HG03558 (cell line): ENCODE data around the gene ANKRD33B.

Experiments used
- ATAC-seq: cut with Tn5 transposase; IDR thresholded peaks from one replicate; pipeline ENCODE4 v1.9.1; 2021; ENCODE audit warnings: moderate number of reproducible peaks; ENCODE audit not compliant: unreplicated experiment; ENCODE audit errors: extremely low read depth

Gene ANKRD33B

DNA sequence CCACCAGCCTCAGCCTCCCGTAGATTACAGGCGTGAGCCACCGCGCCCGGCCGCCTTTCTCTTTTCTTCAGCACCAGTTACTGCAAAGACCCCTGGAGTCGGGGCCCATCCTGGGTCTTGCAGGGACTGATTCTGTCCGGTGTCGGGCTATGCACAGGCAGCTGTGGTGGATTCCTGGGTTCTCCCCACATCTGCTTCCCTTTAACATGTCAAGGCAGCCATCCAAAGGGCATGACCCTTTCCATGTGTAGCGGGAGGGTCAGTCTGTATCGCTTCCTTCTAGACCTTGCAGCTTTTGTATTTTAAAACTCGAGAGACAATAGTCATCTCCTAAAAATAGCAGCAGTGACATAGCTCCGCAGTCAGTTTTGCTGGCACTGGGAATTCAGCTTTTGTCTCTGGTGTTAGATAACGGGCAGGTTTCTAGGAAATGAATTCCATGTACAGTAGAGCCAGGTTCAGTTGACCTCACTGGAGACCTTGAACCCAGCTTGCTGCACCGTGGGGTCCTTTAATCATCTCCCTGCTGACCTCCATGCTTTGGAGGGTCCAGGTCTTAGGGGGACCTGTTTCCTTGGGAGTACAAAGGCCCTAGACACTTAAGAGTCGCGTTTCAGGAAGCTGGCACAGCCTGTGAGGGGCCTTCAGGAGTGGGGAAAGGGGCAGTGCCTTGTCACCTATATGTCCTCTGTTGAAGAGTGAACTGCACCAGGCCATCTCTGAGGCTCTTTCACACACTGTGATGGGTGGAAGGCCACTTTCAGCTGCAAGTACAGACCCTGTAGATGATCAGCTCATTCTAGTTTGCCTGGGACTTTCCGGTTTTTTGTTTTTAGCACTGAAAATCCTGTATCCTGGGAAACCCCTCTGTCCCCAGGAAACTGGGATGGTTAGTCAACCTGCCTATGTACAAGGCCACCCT is 13.8 kb downstream of the ANKRD33B start:
- ATAC-seq: no peak

DNA sequence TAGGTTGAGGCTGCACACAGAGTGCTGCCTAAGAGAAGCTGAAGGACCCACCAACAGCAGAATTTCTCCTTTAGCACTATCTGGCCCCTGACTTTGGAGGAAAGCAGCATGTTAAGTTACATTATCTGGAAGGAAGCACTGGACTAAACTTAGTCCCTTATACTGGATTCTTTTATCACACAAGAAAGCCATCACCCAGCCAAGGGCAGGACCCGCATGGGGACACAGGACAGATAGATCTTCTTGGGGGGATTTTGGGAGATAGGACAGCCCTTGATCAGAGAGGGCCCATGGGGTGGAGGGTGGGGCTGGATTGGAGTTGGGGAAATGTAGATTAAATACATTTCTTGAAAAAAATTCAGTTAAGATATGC is 14.4 kb downstream of the ANKRD33B start:
- no peak for ATAC-seq

DNA sequence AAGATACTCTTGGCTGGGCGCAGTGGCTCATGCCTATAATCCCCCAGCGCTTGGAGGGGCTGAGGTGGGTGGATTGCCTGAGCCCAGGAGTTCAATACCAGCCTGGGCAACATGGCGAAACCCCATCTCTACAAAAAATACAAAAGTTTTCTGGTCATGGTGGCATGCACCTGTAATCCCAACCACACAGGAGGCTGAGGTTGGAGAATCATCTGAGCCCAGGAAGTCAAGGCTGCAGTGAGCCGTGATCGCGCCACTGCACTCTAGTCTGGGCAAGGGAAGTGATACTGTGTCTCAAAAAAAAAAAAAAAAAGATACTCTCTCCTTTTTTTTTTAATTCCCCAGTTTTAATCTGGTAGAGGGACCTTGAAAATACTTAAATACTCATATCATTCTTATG is 15.0 kb downstream of the ANKRD33B start:
- peak; percentile 25 for ATAC-seq

DNA sequence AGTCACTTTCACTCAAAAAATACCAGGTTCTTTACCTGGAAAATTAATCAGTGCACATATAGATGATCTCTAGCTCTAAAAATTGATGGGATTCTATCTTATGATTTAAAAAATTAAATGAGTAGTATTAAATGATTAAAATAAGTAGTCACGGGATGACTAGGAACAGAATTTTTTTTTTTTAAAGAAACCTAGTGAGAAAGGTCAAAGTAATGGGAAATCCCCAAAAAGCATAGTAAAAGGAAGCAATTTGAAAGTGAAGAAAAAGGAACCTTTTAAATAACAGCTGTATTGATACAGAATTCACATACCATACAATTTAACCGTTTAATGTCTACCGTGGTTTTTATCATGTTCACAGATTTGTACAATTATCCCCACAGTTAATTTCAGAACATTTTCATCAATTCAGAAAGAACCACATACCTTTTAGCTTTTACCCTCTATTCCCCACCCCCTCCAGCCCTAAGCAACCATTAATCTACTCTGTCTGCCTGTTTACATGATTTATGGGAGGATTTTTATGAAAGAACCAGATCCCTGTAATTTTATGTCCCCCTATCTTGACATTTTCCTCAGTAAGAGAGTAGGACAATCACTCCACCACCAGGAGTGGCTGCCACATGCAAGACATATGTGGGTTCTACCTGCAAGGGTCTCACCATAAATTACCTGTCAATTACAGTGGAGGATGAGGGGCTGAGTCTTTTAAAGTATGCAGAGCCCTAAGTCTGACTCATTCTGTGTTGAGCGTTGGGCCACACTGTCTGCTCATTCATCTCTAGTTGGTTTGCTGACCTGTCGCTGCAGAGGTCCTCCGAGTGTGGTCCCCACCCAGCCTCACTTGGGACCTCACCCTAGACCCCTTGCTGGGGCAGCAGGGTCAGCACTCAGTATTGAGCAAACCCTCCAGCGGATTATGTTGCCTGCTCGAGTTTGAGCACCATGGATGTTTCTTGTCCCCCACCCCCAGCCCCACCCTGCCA is 16.0 kb downstream of the ANKRD33B start:
- peak; percentile 23 for ATAC-seq

DNA sequence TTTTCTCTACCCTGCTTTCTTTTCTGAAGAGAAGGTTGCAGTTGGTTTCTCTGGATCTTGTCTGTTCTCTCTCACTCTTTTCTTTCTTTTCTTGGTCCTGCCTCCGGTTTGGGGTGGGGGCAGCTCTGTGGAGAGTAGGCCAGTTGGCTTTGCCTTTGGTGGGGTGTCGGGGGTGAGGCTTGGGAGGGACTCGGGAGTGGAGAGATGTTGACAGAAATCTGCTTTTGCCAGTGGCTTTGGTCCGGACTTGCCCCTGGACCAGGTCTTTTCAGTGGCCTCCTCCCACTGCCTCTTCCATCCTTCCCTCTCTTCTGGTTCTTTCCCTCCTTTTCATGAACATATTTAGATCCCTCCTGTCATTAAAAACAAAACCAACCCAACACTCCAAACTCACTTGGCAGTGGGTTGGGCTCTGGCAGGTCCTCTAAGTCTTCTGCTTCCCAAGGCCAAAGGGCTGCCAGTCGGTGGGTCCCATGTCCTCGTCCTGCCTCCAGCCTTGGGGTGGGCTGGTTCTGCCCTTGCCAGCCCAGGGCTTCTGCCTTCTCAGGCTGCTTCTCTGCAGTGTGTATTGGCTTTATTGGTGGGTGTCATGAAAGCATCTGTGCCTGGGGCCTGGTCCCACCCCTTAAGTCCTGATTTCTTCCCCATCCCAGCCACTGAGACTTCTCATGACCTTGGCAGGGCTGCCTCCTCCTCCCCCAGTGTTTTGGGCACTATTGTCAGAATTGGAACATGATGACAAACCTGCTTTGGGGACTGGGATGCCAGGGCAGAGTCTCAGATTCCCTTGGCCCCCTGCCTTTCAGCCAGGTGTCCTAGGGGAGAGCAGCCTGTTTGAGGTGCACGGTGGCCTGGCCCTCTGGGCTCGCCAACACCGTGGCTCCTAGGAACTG is 16.9 kb downstream of the ANKRD33B start:
- no peak for ATAC-seq

DNA sequence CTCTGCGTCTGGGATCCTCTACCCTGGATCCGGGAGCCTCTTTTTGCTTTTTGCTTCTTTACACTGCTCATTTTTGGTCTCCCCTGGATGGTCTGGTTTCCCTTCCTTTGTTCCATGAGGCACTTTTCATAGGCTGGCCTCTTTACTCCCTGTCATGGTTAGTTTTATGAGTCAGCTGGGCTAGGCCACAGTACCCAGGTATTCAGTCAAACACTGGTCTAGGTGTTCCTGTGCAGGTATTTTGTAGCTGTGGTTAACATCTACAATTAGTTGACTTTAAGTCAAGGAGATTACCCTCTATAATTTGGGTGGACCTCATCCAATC is 17.5 kb downstream of the ANKRD33B start:
- no peak for ATAC-seq

DNA sequence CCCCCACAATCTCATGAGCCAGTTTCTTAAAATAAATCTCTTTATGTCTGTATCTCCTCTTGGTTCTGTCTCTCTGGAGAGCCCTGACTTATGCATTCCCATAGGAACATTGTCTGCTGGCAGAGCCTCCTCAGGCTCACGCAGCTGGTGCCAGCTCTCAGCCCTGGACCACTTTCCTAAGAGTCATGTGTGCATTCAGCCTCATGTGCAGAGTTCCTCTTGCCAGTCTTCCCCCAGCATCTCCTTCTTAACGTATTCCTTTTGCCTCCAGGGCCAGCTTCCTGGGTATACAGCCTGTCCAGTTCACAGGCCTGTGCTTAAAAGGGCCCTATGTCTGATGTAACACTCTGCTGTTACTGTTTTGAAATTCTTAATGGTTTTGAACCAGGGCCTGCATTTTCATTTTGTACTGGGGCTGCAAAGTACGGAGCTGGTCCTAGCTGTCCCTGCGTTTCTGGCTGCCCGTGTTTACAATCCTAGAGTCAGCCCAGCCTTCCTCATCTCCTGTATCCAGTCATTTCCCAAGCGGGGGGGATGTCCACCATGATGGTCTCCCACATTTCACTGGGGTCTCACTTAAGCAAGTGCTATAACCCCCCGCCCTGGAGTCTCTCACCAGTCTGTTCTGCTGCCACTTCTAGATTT is 18.1 kb downstream of the ANKRD33B start:
- ATAC-seq: no peak

DNA sequence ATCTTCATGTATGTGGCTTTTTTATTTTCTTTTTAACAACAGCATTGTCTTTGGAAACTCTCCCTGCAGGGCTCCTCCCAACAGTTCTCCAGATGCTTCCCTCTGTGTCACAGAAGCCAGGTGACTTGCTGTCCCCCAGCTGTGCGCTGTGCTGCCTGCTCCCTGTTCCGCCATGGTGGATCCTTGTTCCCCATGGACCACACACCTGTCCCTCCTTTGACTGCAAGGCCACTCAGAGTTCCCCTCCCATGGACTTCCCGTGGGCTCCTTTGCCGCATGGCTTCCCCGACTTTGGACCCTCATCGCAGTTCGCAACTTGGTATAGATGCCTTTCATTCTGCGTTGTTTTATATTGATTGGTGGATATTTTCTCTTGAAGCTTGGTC is 18.6 kb downstream of the ANKRD33B start:
- ATAC-seq: no peak

DNA sequence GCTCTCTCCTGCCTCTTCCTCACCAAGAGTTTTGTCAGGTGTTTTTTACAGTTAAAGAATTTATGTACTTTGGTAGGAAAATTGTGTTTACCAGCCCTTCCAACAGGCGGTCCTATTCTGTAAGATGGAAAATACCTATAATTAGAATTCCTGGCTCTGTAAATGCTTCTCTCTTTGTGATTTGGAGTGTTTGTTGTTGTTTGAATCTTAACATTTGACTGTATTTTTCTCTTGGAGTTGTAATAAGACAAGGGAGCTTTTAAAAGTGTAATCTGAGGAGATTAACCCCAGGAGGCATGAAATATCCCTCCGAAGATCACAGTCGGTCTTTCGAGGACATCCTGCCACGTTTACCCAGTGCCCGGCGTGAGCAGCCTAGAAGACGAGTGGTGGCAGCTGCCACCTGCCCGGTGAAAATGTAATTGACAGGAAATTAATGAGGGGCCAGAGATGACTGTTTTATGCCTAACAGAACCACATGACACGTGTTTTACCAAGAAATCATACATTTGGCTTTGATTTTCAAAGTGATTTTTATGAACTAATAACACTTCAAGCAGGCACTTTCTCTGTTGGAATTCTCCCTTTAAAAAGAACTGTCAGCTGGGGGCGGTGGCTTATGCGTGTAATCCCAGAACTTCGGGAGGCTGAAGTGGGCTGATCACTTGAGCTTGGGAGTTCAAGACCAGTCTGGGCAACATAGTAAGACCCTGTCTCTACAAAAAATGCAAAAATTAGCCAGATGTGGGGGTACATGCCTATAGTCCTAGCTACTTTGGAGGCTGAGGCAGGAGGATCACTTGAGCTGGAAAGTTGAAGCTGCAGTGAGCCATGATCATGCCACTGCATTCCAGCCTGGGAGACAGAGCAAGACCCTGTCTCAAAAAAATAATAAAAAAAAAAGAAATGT is 20.0 kb downstream of the ANKRD33B start:
- no peak for ATAC-seq

DNA sequence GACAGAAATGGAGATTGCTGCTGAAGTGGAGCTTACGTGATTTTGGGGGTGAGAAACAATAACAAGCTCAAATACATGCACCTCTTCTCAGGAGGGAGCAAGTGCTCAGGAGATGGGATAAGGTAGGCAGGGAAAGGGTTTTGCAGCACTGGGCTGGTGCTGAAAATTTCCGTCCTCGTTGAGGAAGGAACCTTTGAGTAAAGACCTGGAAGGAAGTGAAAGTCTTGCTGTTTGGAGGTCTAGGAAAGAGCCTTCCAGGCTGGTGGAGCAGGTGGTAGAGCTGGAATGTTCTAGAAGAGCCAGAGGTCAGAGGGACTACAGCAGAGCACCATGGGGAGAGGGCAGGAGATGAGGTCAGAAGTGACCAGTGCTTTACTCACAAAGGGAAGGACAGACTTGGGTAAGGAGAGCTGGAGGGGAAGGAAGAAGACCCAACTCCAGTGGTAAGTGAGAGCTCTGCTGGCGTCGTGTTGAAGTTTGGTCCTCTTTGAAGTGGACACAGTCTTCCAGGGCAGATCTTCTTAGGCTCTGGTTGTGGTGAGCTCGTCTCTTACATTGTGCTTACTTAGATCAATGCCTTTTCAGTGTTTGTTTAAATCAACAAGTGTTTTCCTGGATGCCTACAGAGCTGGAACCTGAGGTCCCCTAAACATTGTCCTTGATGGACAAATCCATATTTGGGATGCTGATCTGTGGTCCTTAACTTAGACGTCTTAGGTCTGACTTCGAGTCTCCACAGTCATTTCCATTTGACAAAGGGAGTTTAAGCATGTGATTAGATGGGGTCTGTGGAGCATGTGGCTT is 21.0 kb downstream of the ANKRD33B start:
- no peak for ATAC-seq

DNA sequence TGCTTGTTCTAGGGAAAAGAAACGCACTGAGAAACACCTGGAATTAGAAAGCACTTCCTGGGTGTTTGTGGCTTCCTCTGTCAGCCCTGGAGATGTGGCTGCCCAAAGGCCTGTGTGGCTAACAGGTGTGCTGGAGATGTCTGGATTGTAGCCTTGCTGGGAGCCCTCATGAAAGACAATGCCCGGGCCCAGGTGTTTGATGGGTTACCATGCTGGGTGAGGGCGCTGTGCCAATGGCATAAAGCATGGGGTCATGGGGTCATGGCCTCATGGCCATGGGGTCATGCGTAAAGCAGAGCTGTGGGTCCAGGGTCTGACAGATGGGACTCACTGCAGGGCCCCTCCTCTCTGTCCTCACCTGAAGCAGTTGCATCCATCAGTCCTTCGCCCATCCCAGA is 21.6 kb downstream of the ANKRD33B start:
- no peak for ATAC-seq

DNA sequence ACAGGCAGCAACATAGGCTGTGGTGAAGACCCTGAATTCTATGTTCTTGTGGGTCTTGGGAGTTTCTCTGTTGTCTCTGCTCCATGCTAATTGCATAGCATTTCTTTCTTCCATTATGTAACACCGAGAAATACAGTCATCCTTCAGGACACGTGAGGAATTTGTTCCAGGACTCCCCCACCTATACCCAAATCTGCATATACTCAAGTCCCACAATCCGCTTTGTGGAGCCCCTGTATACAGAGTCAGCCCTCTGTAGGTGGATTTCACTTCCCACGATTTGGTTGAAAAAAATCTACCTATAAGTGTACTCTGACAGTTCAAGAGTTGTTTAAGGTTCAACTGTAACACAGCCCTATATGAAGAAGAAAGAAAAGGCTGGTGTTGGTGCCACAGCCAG is 22.1 kb downstream of the ANKRD33B start:
- no peak for ATAC-seq

DNA sequence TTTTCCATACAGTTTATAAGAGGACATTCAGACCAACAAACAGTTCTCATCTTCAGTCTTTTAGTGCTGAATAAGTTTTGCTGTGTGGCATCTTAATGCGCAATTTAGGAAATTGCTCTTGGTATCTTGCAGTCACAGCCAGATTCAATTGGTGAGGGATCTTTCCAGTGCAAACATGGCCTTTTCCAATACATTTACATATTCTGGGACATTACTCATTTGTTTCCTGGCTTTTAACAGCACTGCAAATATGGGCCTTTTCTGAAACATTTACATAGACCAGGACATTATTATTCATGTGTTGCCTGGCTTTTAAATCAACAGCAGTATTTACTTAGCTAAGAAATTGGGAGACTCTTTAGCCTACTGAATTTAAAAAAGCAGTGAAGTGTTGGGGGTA is 22.7 kb downstream of the ANKRD33B start:
- no peak for ATAC-seq

DNA sequence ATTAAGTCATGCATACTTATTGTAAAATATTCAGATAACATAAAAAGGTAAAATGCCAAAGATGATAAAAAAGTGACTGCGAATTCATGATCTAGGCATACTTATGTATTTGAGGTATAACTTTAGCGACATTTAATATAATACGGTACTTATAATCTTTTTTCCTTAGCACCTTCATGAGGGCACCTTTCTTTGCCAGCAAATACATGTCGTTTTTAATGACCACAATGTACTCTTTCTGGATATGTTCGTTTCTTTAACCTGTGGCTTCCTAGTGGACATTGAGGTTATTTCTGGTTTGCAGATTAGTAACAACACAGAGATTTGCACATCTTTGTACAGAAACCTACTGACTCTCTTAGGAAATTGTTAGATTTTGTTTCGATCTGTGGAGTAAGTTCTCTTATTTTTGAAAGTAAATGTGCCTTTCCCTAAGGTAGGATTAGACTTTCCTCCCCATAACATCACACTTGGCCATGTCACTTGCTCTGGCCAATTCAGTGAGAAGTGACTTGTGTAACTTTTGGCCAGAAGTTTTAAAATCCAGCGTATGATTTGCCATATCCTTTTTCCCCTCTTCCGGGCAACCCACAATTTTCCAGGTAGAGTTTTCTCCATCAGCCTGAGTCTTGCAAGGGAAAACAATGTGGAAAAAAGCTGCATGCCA is 24.4 kb downstream of the ANKRD33B start:
- no peak for ATAC-seq

DNA sequence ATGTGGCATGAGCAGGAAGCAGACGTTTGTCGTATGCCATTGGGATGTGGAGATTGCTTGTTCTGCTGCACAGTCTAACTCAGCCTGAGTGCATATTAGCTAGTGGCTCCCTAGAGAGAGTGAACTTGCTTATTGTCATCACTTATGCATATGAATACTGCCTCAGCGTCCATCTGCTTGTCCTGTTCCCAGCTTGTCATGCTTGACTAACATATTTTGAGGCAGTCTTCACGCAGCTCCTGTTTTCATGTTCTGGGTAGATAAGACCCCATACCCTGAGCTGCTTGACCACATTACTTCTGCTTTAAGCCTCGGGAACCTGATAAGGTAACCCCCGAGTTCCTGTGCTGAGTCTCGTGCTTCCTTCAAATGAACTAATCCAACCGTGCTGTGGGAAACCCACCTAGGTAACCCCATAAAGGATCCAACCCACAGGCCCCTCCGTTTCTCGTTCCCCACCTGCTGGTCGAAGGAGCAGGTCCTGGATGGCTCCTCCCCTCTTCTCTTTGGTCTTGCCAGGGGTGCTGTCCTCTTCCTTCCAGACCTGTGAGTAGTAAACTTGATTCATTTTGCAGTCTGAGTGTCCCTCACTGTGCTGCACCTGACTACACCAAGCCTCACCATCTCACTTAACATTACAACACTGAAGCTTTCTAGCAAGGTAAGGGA is 25.0 kb downstream of the ANKRD33B start:
- ATAC-seq: no peak

DNA sequence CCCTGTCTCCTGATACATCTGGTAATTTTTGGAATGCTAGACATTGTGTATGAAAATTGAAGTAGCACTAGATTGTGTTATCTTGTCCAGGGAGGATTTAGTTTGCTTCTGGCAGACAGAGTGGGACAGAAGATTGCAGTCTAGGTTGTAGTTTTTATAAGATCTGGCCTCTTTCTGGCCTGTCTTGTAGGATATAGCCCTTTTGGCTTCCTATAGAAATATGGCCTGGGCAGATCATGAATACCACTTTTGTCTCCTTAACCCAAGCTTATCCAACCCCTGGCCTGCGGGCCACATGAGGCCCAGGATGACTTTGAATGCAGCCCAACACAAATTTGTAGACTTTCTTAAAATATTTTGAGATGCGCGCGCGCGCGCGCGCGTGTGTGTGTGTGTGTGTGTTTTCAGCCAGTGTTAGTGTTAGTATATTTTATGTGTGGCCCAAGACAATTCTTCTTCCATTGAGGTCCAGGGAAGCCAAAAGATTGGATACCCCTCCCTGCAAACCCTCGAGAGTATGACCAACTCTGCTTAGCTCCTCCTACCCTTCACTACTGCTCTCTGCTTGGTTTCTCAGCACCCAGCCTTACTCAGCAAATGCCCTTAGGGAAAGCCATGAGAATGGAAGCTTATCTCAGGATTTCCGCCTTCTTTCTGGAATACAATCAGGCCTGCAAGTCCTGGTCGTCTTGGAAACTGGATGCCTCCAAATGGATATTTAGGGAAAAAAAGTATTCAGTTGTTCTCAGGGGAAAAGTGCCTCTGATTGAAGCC is 26.5 kb downstream of the ANKRD33B start:
- ATAC-seq: no peak
